Measurements from ENCODE around the gene ARHGAP26.
A peak's percentile ranks its signal among the peaks of the same experiment; 100 is the strongest.

The ARHGAP26 gene

DNA sequence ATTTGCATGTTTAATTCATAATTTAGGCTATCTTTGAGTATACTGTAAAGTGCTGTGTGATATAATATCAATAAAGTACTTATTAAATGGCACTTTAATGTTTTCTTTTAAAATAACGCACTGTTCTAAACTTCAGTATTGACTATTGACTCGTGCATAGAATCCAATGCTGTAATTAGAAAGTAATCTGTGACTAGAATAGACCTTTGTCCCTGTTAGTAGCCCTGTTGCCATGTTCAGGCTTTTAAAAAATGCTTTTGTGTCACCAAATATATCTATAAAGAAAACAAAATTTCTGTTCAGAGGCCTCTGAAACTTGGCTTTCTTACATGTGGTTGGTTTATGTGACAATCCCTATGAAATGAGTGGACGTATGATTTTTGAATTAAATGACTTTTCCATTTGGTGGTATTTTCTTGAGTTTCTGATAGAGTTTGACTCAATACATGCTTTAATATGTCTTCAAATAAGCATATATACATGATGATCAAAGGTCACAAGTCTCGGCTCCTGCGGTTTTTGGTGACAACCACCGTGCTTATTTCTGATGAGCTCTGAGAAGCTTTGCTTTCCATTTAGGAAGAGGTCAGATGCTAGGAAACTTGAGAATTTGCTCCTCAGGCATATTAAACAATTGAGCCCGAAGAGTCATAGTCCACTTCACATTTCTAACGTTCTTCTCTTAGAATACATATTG, 458.6 kb downstream of the ARHGAP26 start:
- TF ChIP-seq, protein P1, sequence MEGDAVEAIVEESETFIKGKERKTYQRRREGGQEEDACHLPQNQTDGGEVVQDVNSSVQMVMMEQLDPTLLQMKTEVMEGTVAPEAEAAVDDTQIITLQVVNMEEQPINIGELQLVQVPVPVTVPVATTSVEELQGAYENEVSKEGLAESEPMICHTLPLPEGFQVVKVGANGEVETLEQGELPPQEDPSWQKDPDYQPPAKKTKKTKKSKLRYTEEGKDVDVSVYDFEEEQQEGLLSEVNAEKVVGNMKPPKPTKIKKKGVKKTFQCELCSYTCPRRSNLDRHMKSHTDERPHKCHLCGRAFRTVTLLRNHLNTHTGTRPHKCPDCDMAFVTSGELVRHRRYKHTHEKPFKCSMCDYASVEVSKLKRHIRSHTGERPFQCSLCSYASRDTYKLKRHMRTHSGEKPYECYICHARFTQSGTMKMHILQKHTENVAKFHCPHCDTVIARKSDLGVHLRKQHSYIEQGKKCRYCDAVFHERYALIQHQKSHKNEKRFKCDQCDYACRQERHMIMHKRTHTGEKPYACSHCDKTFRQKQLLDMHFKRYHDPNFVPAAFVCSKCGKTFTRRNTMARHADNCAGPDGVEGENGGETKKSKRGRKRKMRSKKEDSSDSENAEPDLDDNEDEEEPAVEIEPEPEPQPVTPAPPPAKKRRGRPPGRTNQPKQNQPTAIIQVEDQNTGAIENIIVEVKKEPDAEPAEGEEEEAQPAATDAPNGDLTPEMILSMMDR (IDR thresholded peaks at IDR 0.05; ENCODE audit: low read depth, low read length, missing control alignments) = no peak
- no peak for DNase-seq (ENCODE audit: low read depth)
- H3K4me3 ChIP-seq (ENCODE audit: low read depth, low read length) = no peak overlapping the region

DNA sequence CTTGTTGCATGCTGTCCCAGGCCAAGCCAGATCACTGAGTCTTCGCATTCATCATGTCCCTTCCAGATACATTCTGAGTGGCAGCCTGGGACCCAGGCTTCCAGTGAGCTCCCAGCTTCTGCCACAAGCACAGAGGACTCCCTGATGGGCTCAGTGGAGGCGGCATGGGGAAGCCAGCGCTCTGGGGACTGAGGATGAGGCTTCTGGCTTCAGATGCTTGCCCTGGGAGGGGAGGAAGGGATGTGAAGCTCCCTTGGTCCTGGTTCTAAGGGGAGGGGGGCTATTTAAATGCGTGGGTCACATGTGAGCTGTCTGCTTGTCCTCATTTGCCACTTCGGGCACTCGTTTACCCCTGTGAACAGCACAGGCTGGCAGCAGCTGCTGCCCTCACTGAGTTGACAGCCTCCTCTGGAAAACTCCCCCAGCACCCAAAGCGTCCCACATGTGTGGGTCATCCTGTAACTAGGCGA, 459.3 kb downstream of the ARHGAP26 start:
- no peak for DNase-seq (ENCODE audit: low read depth)
- peak overlapping the region; percentile 29 for H3K4me3 ChIP-seq (ENCODE audit: low read depth, low read length)
- TF ChIP-seq, protein P1 (IDR thresholded peaks at IDR 0.05; ENCODE audit: low read depth, low read length, missing control alignments) = no peak

DNA sequence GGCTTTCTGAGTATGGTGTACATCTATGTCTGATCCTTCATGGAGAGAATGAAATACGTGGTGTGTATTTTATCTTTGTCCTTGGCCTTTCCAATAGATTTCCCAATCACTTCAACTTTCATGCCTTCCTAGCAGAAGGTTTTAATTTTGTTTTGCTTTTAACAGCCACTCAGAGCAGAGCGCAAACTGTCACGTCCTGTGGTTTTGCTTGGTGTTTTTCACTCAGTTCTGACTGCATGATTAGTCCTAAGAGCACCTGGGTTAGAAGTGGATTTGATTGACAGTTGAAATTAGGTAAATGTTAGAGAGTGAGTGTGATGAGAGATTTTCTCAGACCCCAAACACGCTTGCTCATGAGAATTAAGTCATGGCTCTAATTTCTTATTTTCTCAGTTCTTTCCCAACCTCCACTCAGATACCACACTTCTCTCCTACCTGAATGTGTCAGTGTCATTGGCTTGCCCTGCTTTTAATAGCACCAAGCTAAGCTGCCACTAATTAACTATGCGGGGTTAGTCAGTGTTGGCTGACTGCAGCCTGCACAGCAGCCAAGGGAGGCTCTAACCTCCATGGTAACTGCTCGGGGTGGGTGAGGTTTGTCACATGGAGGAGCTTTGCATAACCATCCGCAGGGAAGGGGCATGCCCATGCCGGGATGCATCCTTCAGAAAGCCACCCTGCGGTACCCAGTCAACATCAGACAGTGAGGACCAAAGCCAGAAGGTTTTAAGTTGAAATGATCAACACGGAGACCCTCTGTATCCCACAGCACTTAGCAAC, 459.9 kb downstream of the ARHGAP26 start:
- TF ChIP-seq, protein P1 (IDR thresholded peaks at IDR 0.05; ENCODE audit: low read depth, low read length, missing control alignments) = no peak
- peak overlapping the region; percentile 29 for H3K4me3 ChIP-seq (ENCODE audit: low read depth, low read length)
- DNase-seq (ENCODE audit: low read depth) = no peak

DNA sequence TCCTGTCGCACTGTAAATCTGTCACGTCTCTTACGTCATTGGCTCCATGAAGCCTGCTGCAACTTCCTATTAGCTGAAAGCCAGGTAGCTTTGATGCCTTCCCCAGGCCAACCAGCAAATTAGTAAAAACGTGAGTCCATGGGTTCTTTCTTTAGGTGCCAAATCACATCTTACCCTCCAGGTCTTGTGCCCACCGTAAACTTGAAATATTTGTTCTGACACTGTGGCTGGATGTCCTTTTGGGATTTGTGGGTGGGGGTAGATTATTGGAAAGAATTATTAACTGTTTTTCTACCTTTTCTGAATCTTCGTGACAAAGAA, 460.5 kb downstream of the ARHGAP26 start:
- TF ChIP-seq, protein P1 (IDR thresholded peaks at IDR 0.05; ENCODE audit: low read depth, low read length, missing control alignments) = no peak
- no peak overlapping the region for H3K4me3 ChIP-seq (ENCODE audit: low read depth, low read length)
- no peak for DNase-seq (ENCODE audit: low read depth)

DNA sequence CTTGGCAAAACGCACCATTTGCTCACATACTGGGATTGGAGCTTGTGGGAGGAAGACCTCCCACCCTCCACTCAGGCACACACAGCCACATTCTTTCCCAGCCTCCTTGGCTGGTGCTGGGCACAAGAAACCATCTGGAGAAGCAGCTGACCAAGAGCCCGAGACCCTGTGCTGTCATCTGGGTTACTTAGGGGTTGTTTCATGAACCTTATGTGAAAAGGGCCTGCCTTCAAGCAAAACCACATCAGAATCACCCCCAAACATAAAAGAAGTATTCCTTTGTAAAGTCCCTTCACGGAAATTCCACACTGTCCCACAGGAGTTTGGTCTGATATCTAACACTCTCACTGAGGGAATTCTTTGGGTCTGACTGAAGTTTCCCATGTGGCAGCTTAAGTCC, 461.2 kb downstream of the ARHGAP26 start:
- DNase-seq (ENCODE audit: low read depth) = no peak
- TF ChIP-seq, protein P1 (IDR thresholded peaks at IDR 0.05; ENCODE audit: low read depth, low read length, missing control alignments) = no peak
- H3K4me3 ChIP-seq (ENCODE audit: low read depth, low read length) = no peak overlapping the region

DNA sequence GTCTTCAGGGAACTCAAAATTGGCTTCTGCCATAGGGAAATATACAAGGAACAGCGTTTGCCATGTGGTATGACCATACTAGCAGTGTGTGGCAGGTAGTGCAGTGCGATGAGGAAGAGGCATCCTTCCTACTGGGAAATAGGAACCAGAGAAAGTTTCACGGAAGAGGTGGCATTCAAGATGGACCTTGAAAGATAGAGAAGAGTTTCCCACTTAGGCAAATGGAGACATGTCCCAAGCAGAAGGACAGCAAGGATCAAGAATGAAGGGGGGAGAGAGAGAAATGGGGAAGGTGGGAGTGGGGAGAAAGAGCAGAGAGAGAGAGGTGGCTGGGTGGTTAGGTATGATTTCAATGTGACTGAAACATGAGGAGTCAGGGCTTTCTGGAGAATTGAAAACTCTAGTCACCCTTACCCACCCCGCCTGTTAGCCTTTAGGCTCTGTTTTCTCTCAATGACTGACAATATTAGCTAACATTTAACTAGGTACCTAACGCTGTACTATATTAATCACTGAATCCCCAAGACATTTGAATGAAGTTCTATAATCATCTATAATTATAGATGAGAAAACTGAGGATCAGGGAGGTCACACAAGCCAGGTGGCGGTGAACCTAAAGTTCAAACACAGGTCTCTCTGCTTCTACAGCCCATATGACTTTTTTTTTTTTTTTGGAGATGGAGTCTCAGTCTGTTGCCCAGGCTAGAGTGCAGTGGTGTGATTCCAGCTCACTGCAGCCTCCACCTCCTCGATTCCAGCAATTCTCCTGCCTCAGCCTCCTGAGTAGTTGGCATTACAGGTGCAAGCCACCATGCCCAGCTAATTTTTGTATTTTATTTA, 462.0 kb downstream of the ARHGAP26 start:
- no peak overlapping the region for H3K4me3 ChIP-seq (ENCODE audit: low read depth, low read length)
- TF ChIP-seq, protein P1 (IDR thresholded peaks at IDR 0.05; ENCODE audit: low read depth, low read length, missing control alignments) = no peak
- no peak for DNase-seq (ENCODE audit: low read depth)
